ENCODE measurements around the gene DLAT. TPM values are rescaled to one million over a fixed set of nuclear protein-coding genes. Genes with fewer than 3 reads are reported as not detected.

DLAT gene
- total RNA-seq, 2 experiments from 2014 or later, result 10.7 to 10.8 TPM

- Mint-ChIP-seq H3K9me3 (no peaks in the 10 kb centered on the region), H3K4me1 (ENCODE audit: low read depth) (peaks cover 30% of the 10 kb centered on the region), H3K4me3 (peak overlapping the region; percentile 30)
These were observed 4.3 kb downstream of the DLAT start for GRCh38 chr11:112029460-112029859.

GRCh38 chr11:112033902-112034301, 8.7 kb downstream of the DLAT start:
- no peak overlapping the region for H3K27ac ChIP-seq (ENCODE audit: low read depth in 1 of 2, low read length in 2 of 2)
- no peaks in the 10 kb centered on the region for H3K9me3 ChIP-seq (ENCODE audit: control insufficient read depth in 1 of 2, insufficient read depth in 1 of 2, low read length in 2 of 2)
- Mint-ChIP-seq H3K4me3 (no peak overlapping the region), H3K9me3 (no peaks in the 10 kb centered on the region), H3K27ac (no peak overlapping the region), H3K27me3 (no peaks in the 10 kb centered on the region), H3K4me1 (ENCODE audit: low read depth) (peaks cover 9% of the 10 kb centered on the region), H3K36me3 (ENCODE audit: low read depth) (peaks cover 73% of the 10 kb centered on the region)
- peaks cover 54% of the 10 kb centered on the region for H3K36me3 ChIP-seq (ENCODE audit: insufficient read depth, low read length)
- H3K27me3 ChIP-seq (ENCODE audit: control insufficient read depth in 1 of 2, insufficient read depth in 2 of 2, low read length in 2 of 2), result no peaks in the 10 kb centered on the region
- ATAC-seq (ENCODE audit: poor library complexity) (no peak), DNase-seq (no peak)
- no peak overlapping the region for H3K4me3 ChIP-seq (ENCODE audit: low read length)
- TF ChIP-seq CTCF (IDR thresholded peaks at IDR 0.05), result no peak
- ChIA-PET CTCF (interaction anchor here (1.1 kb wide), 1 partner anchor 14 kb away, joined by 3 read pairs; no protein-coding TSS in a partner anchor), POLR2A (no interaction called here)
- intact Hi-C loops (cut with DNase I, micrococcal nuclease), result loop anchor here in 1 of 2 experiments (1.0 kb wide), 1 partner anchor 25 kb away; no protein-coding TSS in a partner anchor
- H3K4me1 ChIP-seq (ENCODE audit: insufficient read depth, low read length), result no peaks in the 10 kb centered on the region

More at GRCh38 chr11:112029460-112029859, 4.3 kb downstream of the DLAT start:
- Mint-ChIP-seq H3K36me3 (ENCODE audit: low read depth) (peaks cover 71% of the 10 kb centered on the region), H3K27me3 (no peaks in the 10 kb centered on the region), H3K27ac (no peak overlapping the region)
- H3K36me3 ChIP-seq (ENCODE audit: insufficient read depth, low read length), result peaks cover 34% of the 10 kb centered on the region
- TF ChIP-seq CTCF (IDR thresholded peaks at IDR 0.05), result no peak
- POLR2A ChIA-PET, result no interaction called here
- CTCF ChIA-PET, result no interaction called here
- no peak for DNase-seq
- intact Hi-C loops (cut with DNase I, micrococcal nuclease), result loop anchor here in 1 of 2 experiments (5.0 kb wide), 3 partner anchors 43 to 147 kb away; partner anchors contain the start of genes NKAPD1, PIH1D2, SDHD and TIMM8B
- H3K27ac ChIP-seq (ENCODE audit: low read depth in 1 of 2, low read length in 2 of 2), result no peak overlapping the region
- H3K27me3 ChIP-seq (ENCODE audit: control insufficient read depth in 1 of 2, insufficient read depth in 2 of 2, low read length in 2 of 2), result no peaks in the 10 kb centered on the region
- no peak overlapping the region for H3K4me3 ChIP-seq (ENCODE audit: low read length)
- H3K9me3 ChIP-seq (ENCODE audit: control insufficient read depth in 1 of 2, insufficient read depth in 1 of 2, low read length in 2 of 2), result no peaks in the 10 kb centered on the region
- peaks cover 6% of the 10 kb centered on the region for H3K4me1 ChIP-seq (ENCODE audit: insufficient read depth, low read length)
- no peak for ATAC-seq (ENCODE audit: poor library complexity)

- no peak overlapping the region for H3K27ac ChIP-seq (ENCODE audit: low read depth in 1 of 2, low read length in 2 of 2)
- no peak for TF ChIP-seq CTCF (IDR thresholded peaks at IDR 0.05)
- peaks cover 5% of the 10 kb centered on the region for H3K4me1 Mint-ChIP-seq (ENCODE audit: low read depth)
- H3K4me3 ChIP-seq (ENCODE audit: low read length), result no peak overlapping the region
- H3K27me3 ChIP-seq (ENCODE audit: control insufficient read depth in 1 of 2, insufficient read depth in 2 of 2, low read length in 2 of 2), result no peaks in the 10 kb centered on the region
- H3K36me3 Mint-ChIP-seq (ENCODE audit: low read depth), result peaks cover 80% of the 10 kb centered on the region
- POLR2A ChIA-PET, result no interaction called here
- no peaks in the 10 kb centered on the region for H3K4me1 ChIP-seq (ENCODE audit: insufficient read depth, low read length)
- ATAC-seq (ENCODE audit: poor library complexity), result no peak
- intact Hi-C loops (cut with DNase I, micrococcal nuclease), result no loop called here
- H3K9me3 Mint-ChIP-seq, result no peaks in the 10 kb centered on the region
- CTCF ChIA-PET, result no interaction called here
- H3K27ac Mint-ChIP-seq, result no peak overlapping the region
- H3K4me3 Mint-ChIP-seq, result no peak overlapping the region
- no peaks in the 10 kb centered on the region for H3K9me3 ChIP-seq (ENCODE audit: control insufficient read depth in 1 of 2, insufficient read depth in 1 of 2, low read length in 2 of 2)
- DNase-seq, result no peak
- H3K27me3 Mint-ChIP-seq, result no peaks in the 10 kb centered on the region
- peaks cover 67% of the 10 kb centered on the region for H3K36me3 ChIP-seq (ENCODE audit: insufficient read depth, low read length)
These were observed 12.3 kb downstream of the DLAT start for GRCh38 chr11:112037527-112037926.

Data from CD4-positive, alpha-beta T cell (primary cell).